ENCODE measurements around the gene KCNN3.

Gene KCNN3

GRCh38 chr1:154735061-154735803 is 134.8 kb downstream of the KCNN3 start:
- H3K4me3 ChIP-seq (ENCODE audit: low read depth, low read length): no peak overlapping the region
- TF ChIP-seq POLR2A (IDR thresholded peaks at IDR 0.05; ENCODE audit: extremely low read depth, insufficient read length) (no peak), CTCF (IDR thresholded peaks at IDR 0.05; ENCODE audit: low read depth, low read length) (no peak), MAX (IDR thresholded peaks at IDR 0.05; ENCODE audit: low read depth, low read length) (no peak), MYC (IDR thresholded peaks at IDR 0.05; ENCODE audit: low read depth, low read length) (no peak)
- no peak for DNase-seq (ENCODE audit: low read depth)

GRCh38 chr1:154733621-154734020 is 136.5 kb downstream of the KCNN3 start:
- TF ChIP-seq MYC (IDR thresholded peaks at IDR 0.05; ENCODE audit: low read depth, low read length) (no peak), CTCF (IDR thresholded peaks at IDR 0.05; ENCODE audit: low read depth, low read length) (no peak)
- DNase-seq (ENCODE audit: low read depth): no peak
- H3K4me3 ChIP-seq (ENCODE audit: low read depth, low read length): no peak overlapping the region

- no peak overlapping the region for H3K4me3 ChIP-seq (ENCODE audit: low read depth, low read length)
- TF ChIP-seq CTCF (IDR thresholded peaks at IDR 0.05; ENCODE audit: low read depth, low read length) (no peak), MYC (IDR thresholded peaks at IDR 0.05; ENCODE audit: low read depth, low read length) (no peak), MAX (IDR thresholded peaks at IDR 0.05; ENCODE audit: low read depth, low read length) (no peak), POLR2A (IDR thresholded peaks at IDR 0.05; ENCODE audit: extremely low read depth, insufficient read length) (no peak)
- no peak for DNase-seq (ENCODE audit: low read depth)
Measured at GRCh38 chr1:154730986-154731489, 139.0 kb downstream of the KCNN3 start.

GRCh38 chr1:154730259-154730658 is 139.8 kb downstream of the KCNN3 start:
- no peak for DNase-seq (ENCODE audit: low read depth)
- no peak for TF ChIP-seq MAX (IDR thresholded peaks at IDR 0.05; ENCODE audit: low read depth, low read length)
- TF ChIP-seq CTCF (IDR thresholded peaks at IDR 0.05; ENCODE audit: low read depth, low read length): no peak
- TF ChIP-seq MYC (IDR thresholded peaks at IDR 0.05; ENCODE audit: low read depth, low read length): no peak
- no peak for TF ChIP-seq POLR2A (IDR thresholded peaks at IDR 0.05; ENCODE audit: extremely low read depth, insufficient read length)

GRCh38 chr1:154729577-154729976 is 140.5 kb downstream of the KCNN3 start:
- no peak for TF ChIP-seq CTCF (IDR thresholded peaks at IDR 0.05; ENCODE audit: low read depth, low read length)
- no peak for TF ChIP-seq MAX (IDR thresholded peaks at IDR 0.05; ENCODE audit: low read depth, low read length)
- TF ChIP-seq POLR2A (IDR thresholded peaks at IDR 0.05; ENCODE audit: extremely low read depth, insufficient read length): no peak
- no peak for TF ChIP-seq MYC (IDR thresholded peaks at IDR 0.05; ENCODE audit: low read depth, low read length)
- no peak overlapping the region for H3K4me3 ChIP-seq (ENCODE audit: low read depth, low read length)
- no peak for DNase-seq (ENCODE audit: low read depth)

More at GRCh38 chr1:154730259-154730658, 139.8 kb downstream of the KCNN3 start:
- no peak overlapping the region for H3K4me3 ChIP-seq (ENCODE audit: low read depth, low read length)
